ENCODE results near the gene OR2T33. TPM values are rescaled to one million over a fixed set of nuclear protein-coding genes. Genes with fewer than 3 reads are reported as not detected.
"Not testable (repeated sequence)": the region's sequence is repeated elsewhere in the genome, so short reads cannot be mapped to it uniquely, and the experiment has no call there.

OR2T33 gene
- total and polyA plus RNA-seq, 11 donors, result not detected

- intact Hi-C loops (cut with DNase I), result no loop called here
- DNase-seq (no peak), ATAC-seq (no peak)
- Histone ChIP-seq H3K9me3 (peaks cover 0 to 5% (median 0%) of the 10 kb centered on the region in 12 donors), H3K27ac (no peak within 1 kb of the TSS), H3K36me3 (no peaks in the 10 kb centered on the region), H3K27me3 (no peaks in the 10 kb centered on the region), H3K4me1 (no peaks in the 10 kb centered on the region), H3K4me3 (no peak within 1 kb of the TSS)
- TF ChIP-seq POLR2A (IDR thresholded peaks at IDR 0.05) (no peak), CTCF (IDR thresholded peaks at IDR 0.05) (no peak)
- 64 to 93% (median 87%) methylated on average over 1 of the region's 1 CpG for WGBS, 4 donors
Measured at GRCh38 chr1:248303324-248303723, 25.5 kb upstream of the OR2T33 start, which contains the start of gene OR2T12. OR2T12 (minus strand) TSS chr1:248303424; CDS start chr1:248295578, 7,846 bp downstream.

GRCh38 chr1:248288391-248288790, 10.6 kb upstream of the OR2T33 start:
- TF ChIP-seq POLR2A (IDR thresholded peaks at IDR 0.05) (no peak), CTCF (IDR thresholded peaks at IDR 0.05) (no peak)
- Histone ChIP-seq H3K9me3 (peaks cover 0 to 9% (median 0%) of the 10 kb centered on the region in 12 donors), H3K27ac (no peak overlapping the region), H3K27me3 (no peaks in the 10 kb centered on the region), H3K36me3 (no peaks in the 10 kb centered on the region), H3K4me1 (no peaks in the 10 kb centered on the region), H3K4me3 (no peak overlapping the region)
- WGBS, 4 donors, result 41 to 54% (median 45%) methylated on average over 6 of the region's 6 CpGs
- intact Hi-C loops (cut with DNase I), result no loop called here
- DNase-seq (no peak), ATAC-seq (no peak)

- WGBS, 4 donors, result 67 to 88% (median 85%) methylated on average over 3 to 11 of the region's 16 CpGs; no CpG with 5 or more reads in 1 of the 4 donors
- intact Hi-C loops (cut with DNase I); DNase-seq; H3K36me3 ChIP-seq; H3K4me1 ChIP-seq; H3K4me3 ChIP-seq; H3K9me3 ChIP-seq; H3K27ac ChIP-seq; H3K27me3 ChIP-seq: not testable (repeated sequence)
- ATAC-seq, result peak in 1 of 4 donors; percentile 34
Measured at GRCh38 chr1:248273225-248273624, 4.6 kb downstream of the OR2T33 start.

- H3K4me3 ChIP-seq, result no peak overlapping the region
- TF ChIP-seq POLR2A (IDR thresholded peaks at IDR 0.05), result no peak
- TF ChIP-seq CTCF (IDR thresholded peaks at IDR 0.05), result no peak
- DNase-seq (no peak), ATAC-seq (no peak)
- intact Hi-C loops (cut with DNase I), result no loop called here
- no peaks in the 10 kb centered on the region for H3K4me1 ChIP-seq
- H3K27me3 ChIP-seq, result no peaks in the 10 kb centered on the region
- WGBS, 4 donors, result 53 to 64% (median 58%) methylated on average over 4 of the region's 4 CpGs
- peaks cover 0 to 12% (median 0%) of the 10 kb centered on the region in 12 donors for H3K9me3 ChIP-seq
- H3K27ac ChIP-seq, result no peak overlapping the region
- H3K36me3 ChIP-seq, result no peaks in the 10 kb centered on the region
Measured at GRCh38 chr1:248268178-248268577, 9.6 kb downstream of the OR2T33 start.

- H3K27me3 ChIP-seq; H3K36me3 ChIP-seq; intact Hi-C loops (cut with DNase I); H3K4me3 ChIP-seq; H3K4me1 ChIP-seq; H3K27ac ChIP-seq; ATAC-seq; DNase-seq: not testable (repeated sequence)
- 42 to 59% (median 54%) methylated on average over 1 of the region's 1 CpG for WGBS, 4 donors
- peaks cover 0 to 29% (median 8%) of the 10 kb centered on the region in 12 donors for H3K9me3 ChIP-seq
Measured at GRCh38 chr1:248259309-248259708, 18.5 kb downstream of the OR2T33 start.

All from heart left ventricle (tissue), 16 donors.